Measurements from ENCODE around the gene DUSP5.

- TF ChIP-seq POLR2A (IDR thresholded peaks at IDR 0.05; ENCODE audit: borderline replicate concordance, extremely low read depth, insufficient read depth, insufficient read length) = no peak
- TF ChIP-seq REST (IDR thresholded peaks at IDR 0.05; ENCODE audit: low read depth) = no peak
- TF ChIP-seq CTCF (IDR thresholded peaks at IDR 0.05 in 2 of 3, conservative IDR thresholded peaks at IDR 0.05 in 1 of 3; ENCODE audit: borderline replicate concordance in 1 of 3, insufficient read depth in 1 of 3, low read depth in 2 of 3, low read length in 2 of 3) = peak in 2 of 3 experiments; percentile 41 to 56; a peak in 3 of 6 replicates
- no peak for TF ChIP-seq YY1 (IDR thresholded peaks at IDR 0.05; ENCODE audit: extremely low read depth, insufficient replicate concordance, low read depth, low read length)
- no peak for TF ChIP-seq EZH2phosphoT487 (IDR thresholded peaks at IDR 0.05; ENCODE audit: borderline replicate concordance)
- TF ChIP-seq SIN3A (IDR thresholded peaks at IDR 0.05; ENCODE audit: low read depth) = no peak
- no peak for TF ChIP-seq POLR2AphosphoS5 (IDR thresholded peaks at IDR 0.05; ENCODE audit: low read depth, low read length)
- TF ChIP-seq ZBTB33 (IDR thresholded peaks at IDR 0.05; ENCODE audit: extremely low read depth, insufficient replicate concordance, low read length) = no peak
- no peak for TF ChIP-seq MAX (IDR thresholded peaks at IDR 0.05)
- TF ChIP-seq ZFX (IDR thresholded peaks at IDR 0.05) = no peak
- no peak for TF ChIP-seq RAD21 (IDR thresholded peaks at IDR 0.05; ENCODE audit: low read depth)
- TF ChIP-seq SP1 (IDR thresholded peaks at IDR 0.05; ENCODE audit: low read depth) = no peak
- TF ChIP-seq FOSL1 (IDR thresholded peaks at IDR 0.05; ENCODE audit: low read depth) = no peak
- TF ChIP-seq EZH2 (IDR thresholded peaks at IDR 0.05) = no peak
Observed at GRCh38 chr10:110535958-110536891, 38.5 kb downstream of the DUSP5 start.

Data from HCT116 (cell line).